SIG-M5 (cell line): ENCODE measurements around the gene HUWE1.
A peak's percentile ranks its signal among the peaks of the same experiment; 100 is the strongest.
"Not testable (repeated sequence)": the region's sequence is repeated elsewhere in the genome, so short reads cannot be mapped to it uniquely, and the experiment has no call there.

Source experiments
- DNase-seq: peaks from one replicate; lab custom pipeline; 2025; lab: John Stamatoyannopoulos, UW

Gene HUWE1

GRCh38 chrX:53606456-53606855 lies 80.1 kb downstream of the HUWE1 start:
- no peak for DNase-seq

GRCh38 chrX:53605004-53605403 lies 81.5 kb downstream of the HUWE1 start:
- DNase-seq: no peak

DNA sequence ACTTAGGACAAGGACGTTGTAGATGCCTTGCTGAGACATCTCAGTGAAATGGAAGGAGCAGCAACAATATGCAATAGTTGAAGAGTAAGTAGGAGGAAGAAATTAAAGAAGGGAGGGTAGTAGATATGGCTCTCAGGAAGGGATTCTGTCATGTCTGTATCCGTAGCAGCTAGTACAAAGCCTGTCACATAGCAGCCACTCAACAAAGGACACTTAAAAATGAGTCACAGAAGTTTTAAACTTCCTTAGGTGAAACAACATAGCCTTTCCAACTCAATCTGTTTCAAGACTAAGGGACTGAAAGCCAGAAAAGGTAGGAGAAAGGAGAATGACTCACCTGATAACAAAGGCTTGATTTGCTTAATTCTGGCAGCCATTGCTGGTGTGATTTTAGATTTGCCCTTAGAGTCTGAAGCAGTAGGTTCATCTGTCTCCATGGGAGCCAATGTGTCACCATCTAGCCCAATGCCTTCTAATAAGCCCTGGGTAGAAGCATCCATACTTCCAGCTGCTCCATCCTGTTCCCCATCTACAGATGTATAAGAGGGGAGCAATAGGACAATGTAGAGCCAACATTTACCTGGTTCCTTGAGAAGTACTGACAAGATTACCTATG lies 86.6 kb downstream of the HUWE1 start:
- DNase-seq: no peak

DNA sequence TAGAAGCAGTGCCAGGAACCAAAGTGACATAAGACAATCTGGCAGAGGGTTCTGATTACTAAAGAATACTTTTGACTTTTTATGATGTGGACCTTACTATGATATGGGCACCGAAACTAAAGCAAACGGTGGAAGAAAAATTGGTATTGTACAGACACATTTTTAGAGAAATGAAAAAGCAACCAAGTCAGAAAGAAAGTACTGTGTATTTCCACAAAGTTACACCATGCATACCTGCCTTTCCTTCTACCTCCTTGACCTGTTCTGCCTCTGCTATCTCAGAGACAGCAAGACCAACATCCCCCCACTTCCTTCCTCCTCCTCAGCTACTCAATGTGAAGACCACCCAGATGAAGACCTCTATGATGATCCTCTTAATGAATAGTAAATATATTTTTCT lies 88.3 kb downstream of the HUWE1 start:
- no peak for DNase-seq

DNA sequence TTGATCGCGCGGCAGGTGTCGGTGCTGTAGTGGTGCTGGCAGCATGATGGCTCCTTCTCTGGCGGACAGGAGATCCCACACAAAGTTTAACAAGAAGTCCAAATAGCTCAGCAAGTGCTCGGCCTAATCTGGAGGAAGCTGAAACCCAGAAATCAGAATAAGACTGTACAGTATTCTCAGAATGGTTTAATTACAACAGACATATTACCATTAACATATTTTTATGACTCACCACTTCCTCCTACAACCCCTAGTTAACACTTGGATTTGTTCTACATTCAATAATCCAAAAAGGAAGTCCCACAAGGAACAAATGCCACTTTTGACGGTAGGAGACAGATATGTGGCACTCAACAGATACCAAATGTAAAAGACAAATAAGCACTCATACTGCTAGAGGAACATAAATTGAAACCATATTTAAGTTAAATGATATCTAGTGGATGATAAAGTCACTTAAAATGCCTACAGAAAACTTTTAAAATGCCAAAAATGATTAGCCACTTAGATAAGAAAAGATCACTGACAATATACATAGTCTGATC lies 91.2 kb downstream of the HUWE1 start:
- no peak for DNase-seq

- peak; percentile 13 for DNase-seq
Measured at GRCh38 chrX:53594354-53594753, 92.2 kb downstream of the HUWE1 start.

DNA sequence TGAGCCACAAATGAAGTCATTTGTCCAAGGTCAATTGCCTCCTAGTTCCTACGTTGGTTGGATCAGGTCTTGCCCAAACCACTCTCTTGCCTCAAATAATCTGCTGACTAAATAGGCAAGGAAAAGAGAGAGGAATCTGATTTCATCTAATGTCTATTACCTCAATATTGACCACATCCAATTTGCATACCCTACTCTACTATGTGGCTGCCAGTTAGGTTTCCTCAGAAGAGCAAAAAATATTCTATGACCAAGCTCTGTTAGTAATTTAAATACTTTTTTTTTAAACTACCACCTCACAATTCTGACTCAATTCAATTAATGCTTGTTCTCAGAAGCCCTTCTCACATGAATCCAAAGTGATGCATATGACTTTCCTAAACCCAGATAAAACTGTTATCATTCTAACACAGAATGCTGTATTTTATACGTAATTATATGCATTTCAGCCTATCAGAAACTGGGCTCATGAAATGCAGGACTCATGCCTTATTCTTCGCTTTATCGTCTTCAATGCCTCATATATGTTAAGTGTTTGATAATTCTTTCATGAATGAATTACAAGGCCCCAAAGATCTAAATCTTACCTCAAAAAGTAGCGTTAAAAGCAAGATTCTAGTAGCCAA lies 98.6 kb downstream of the HUWE1 start:
- no peak for DNase-seq

- no peak for DNase-seq
Measured at GRCh38 chrX:53584891-53585290, 101.6 kb downstream of the HUWE1 start.

DNA sequence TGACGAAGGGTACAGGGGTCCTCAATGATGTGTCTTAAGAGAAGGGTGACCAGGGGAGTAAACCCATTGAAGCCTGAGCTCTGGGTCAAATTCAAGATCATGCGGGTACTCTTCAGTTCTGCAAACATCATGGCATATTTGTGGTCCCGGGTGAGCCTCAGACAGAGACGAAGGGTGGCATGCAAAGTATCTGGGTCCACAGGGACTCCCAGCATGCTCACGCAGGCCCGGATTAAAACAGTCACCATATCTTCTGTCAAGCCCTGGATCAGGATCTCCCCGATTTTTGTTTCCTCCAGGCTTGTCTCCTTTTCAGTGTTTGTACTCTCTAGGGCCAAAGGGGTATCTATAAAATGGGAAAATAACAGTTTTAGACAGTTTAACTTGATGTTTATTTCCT lies 102.9 kb downstream of the HUWE1 start:
- DNase-seq: no peak

DNA sequence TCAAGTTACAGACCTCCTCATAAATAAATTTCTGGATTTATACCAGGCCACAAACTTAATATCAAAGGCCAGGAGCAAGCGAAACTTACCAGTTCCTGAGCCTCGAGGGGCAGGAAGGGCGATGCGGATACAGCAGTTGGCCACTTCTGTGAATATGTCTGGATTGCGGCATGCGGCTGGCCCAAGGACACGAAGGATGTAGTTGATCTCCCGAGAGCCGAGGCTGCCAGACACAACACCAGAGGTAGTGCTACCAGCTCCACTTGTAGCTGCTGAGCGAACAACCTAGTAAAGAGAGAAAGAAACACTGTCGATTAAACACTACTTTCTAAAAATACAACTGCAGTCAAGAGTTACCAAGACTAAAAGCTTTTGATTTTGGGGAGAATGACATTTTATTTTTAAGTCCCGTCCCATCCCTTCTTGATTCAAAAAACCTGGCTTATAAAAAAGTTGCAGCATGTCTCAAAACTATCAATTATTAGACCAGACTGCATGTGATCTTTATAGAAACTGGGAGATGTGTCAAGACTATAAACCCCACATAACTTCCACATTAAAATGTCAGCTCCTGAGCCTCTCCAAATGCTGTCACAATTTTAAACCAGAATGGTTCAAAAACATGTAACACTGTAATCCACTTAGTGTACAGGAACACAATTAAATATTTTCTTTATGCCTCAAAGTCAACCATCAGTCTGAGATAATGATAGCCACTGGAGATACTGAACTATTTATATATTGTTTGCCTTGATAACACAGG lies 105.6 kb downstream of the HUWE1 start:
- DNase-seq: no peak

- no peak for DNase-seq
Measured at GRCh38 chrX:53571494-53571893, 115.0 kb downstream of the HUWE1 start.

DNA sequence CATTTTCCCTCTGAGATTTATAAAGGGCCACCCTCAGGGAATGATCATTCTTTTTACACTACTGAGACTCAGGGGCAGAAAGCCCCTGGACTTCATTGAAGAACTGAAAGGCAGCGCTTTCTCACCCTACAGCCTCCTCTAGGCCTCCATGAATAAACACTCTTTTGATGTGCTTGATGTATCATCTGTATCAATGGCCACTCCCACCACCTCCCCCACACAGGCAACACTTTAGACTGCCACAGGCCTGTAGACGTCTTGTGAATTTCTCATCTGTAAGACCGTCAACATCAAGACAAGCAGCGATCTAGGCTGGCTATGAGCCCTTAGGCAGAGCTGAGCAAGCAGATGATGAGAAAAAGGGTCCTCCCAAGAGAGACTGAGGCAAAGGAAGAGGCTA lies 123.2 kb downstream of the HUWE1 start:
- no peak for DNase-seq

DNA sequence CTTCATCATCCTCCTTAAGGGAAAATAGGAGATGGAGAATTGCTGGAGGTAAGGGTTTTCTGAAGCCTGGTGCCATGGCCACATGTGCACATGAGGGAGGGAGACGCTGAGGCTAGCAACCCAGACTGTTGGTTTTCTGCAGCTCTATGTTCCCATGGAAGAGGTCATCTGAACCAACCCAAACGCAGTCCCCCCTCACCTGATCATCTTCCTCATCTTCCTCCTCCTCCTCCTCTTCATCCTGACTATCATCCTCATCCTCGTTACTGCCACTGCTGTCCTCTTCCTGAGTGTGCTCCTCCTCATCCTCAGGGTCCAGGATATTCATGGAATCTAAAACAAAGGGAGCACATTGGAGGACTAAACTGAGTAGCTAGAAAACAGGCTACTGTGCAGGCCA lies 124.6 kb downstream of the HUWE1 start:
- no peak for DNase-seq

- no peak for DNase-seq
Measured at GRCh38 chrX:53558646-53559045, 127.9 kb downstream of the HUWE1 start.

DNA sequence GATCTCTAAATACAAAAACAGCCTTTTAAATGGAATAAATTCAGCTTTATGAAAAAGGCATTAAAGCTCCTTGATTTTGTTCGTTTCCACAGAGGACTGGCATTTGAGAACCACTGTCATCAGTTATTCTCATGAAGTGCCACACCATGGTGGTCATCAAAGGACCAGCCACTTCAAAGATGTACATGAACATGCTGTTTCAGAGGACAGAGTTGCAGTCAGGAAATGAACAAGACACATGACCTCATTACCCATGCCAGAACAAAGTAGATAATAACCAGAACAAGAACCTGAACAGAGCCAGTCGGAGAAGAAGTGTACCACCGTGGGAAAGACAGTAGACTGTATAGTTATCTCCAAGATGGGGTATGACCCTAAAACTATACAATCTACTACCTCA lies 129.7 kb downstream of the HUWE1 start:
- DNase-seq: no peak

GRCh38 chrX:53550756-53551463 lies 135.6 kb downstream of the HUWE1 start:
- DNase-seq: no peak

DNA sequence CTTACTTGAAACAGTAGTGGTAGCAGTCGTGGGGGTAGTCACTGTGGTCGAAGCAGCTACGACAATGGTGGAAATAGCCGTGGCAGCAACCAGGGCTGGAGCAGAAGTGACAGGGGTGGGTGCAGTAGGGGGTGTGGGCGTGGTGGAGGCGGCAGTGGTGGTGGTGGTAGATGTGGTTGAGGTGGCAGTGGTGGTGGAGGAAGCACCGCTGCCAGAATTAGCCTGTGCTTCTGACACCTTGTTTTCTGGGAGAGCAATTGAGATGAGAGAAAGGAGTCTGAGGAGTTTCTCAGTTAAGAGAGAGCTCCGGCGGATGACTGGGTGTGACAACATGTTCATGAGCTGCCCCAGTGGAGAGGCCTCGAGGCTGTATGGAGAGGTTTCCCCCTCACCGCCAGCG lies 138.9 kb downstream of the HUWE1 start:
- DNase-seq: no peak

DNA sequence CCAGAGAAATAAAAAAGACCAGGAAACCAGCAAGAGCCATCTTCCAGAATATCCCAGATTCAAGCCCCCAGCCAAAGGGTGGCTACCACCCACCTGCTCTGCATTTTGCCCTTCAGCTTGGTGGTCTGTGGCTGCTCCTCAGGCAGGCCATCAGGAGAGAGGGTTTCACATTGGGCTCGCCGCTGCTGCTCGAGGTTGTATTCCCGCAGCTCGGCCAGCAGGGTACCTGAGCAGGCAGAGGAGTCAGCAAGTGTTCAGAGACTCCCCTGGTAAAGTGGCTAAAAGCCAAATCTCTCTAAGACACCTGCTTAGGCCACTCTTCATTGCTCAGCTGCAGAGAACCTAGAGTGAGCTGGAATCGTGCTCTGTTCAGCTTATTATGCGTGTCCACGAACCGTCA lies 141.6 kb downstream of the HUWE1 start:
- DNase-seq: no peak

- no peak for DNase-seq
Measured at GRCh38 chrX:53538781-53539180, 147.7 kb downstream of the HUWE1 start.

GRCh38 chrX:53531255-53531966 lies 155.1 kb downstream of the HUWE1 start:
- DNase-seq: not testable (repeated sequence)

DNA sequence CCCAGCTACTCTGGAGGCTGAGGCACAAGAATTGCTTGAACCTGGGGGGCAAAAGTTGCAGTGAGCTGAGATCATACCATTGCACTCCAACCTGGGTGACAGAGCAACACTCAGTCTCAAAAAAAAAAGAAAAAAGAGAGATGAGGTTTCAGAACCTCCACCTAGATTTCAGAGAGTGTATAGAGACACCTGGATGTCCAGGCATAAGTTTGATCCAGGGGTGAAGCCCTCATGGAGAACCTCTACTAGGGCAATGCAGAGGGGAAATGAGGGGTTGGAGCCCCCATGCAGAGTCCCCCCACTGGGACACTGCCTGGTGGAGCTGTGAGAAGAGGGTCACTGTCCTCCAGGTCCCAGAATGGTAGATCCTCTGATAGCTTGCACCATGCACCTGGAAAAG lies 159.5 kb downstream of the HUWE1 start:
- no peak for DNase-seq

GRCh38 chrX:53511322-53511721 lies 175.2 kb downstream of the HUWE1 start:
- no peak for DNase-seq
